ENCODE results near the gene ITGB3. TPM values are rescaled to one million over a fixed set of nuclear protein-coding genes. Genes with fewer than 3 reads are reported as not detected.

Gene ITGB3
- total RNA-seq, 1 experiment from 2014 or later, result 0.48 TPM

DNA sequence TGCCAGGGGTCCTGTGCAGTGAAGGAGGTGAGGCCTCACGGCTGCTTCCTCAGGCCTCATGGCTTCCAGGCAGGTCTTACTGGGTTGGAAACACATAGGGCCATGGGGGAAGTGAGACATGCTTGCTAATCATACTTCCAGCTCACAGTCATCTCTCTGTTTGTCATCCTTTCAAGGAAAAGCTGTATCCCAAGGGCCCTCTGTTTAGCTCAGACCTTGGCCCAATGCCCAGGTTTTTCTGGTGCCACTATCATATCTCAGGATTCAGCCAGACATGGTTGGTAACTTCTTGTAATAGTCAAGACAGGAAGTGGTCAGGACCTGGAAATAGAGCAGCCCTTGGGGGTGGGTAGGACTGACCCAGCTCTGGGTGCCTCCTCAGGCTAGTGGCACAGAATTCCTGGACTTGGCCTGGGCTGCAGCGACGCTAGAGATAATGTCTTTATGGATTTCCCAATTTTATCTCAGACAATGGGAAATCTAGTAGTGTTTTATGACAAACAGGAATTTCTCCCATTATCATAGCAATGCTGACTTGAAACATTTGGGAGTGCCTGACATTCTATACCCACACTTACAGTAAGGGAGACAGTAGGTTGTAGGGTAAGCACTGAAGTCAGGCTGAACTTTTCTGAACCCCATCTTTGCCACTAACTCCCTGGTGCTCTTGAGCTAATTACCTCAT is 13.5 kb upstream of the ITGB3 start:
- Histone ChIP-seq H3K9me3 (0 out of 2 replicates have a peak, but pooled peaks cover 3% of the 10 kb centered on the region), H3K27me3 (replicated peaks; ENCODE audit: control insufficient read depth, insufficient read depth, low read length) (0 out of 2 replicates have a peak, but pooled peaks cover 2% of the 10 kb centered on the region), H3K4me3 (ENCODE audit: low read depth, low read length) (no peak overlapping the region), H3K4me1 (no peaks in the 10 kb centered on the region), H3K36me3 (ENCODE audit: control insufficient read depth, insufficient read depth, low read length) (no peaks in the 10 kb centered on the region)
- TF ChIP-seq, protein P1, sequence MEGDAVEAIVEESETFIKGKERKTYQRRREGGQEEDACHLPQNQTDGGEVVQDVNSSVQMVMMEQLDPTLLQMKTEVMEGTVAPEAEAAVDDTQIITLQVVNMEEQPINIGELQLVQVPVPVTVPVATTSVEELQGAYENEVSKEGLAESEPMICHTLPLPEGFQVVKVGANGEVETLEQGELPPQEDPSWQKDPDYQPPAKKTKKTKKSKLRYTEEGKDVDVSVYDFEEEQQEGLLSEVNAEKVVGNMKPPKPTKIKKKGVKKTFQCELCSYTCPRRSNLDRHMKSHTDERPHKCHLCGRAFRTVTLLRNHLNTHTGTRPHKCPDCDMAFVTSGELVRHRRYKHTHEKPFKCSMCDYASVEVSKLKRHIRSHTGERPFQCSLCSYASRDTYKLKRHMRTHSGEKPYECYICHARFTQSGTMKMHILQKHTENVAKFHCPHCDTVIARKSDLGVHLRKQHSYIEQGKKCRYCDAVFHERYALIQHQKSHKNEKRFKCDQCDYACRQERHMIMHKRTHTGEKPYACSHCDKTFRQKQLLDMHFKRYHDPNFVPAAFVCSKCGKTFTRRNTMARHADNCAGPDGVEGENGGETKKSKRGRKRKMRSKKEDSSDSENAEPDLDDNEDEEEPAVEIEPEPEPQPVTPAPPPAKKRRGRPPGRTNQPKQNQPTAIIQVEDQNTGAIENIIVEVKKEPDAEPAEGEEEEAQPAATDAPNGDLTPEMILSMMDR (IDR thresholded peaks at IDR 0.05; ENCODE audit: insufficient read depth in 1 of 2, low read depth in 1 of 2, low read length in 1 of 2, severe bottlenecking in 1 of 2, unreplicated experiment in 1 of 2), result no peak
- H3K9me3 Mint-ChIP-seq (ENCODE audit: unreplicated experiment), result no peaks in the 10 kb centered on the region
- no peak overlapping the region for H3K4me3 Mint-ChIP-seq (ENCODE audit: unreplicated experiment)
- ChIA-PET CTCF (interaction anchor here (0.7 to 1.4 kb wide), 3 partner anchors 38 to 75 kb away, joined by 3 to 5 read pairs (median 3); no protein-coding TSS in a partner anchor), POLR2A (no interaction called here)
- no peaks in the 10 kb centered on the region for H3K4me1 Mint-ChIP-seq (ENCODE audit: low read depth, unreplicated experiment)
- no TSS peak for BruUV-seq (replicated peaks)
- H3K27ac Mint-ChIP-seq (ENCODE audit: unreplicated experiment), result no peak overlapping the region
- intact Hi-C loops (cut with micrococcal nuclease; ENCODE audit: unreplicated experiment), result no loop called here
- no peaks in the 10 kb centered on the region for H3K36me3 Mint-ChIP-seq (ENCODE audit: insufficient read depth, unreplicated experiment)
- H3K27me3 Mint-ChIP-seq (ENCODE audit: insufficient read depth, unreplicated experiment), result peaks cover 4% of the 10 kb centered on the region
- DNase-seq, result no peak

DNA sequence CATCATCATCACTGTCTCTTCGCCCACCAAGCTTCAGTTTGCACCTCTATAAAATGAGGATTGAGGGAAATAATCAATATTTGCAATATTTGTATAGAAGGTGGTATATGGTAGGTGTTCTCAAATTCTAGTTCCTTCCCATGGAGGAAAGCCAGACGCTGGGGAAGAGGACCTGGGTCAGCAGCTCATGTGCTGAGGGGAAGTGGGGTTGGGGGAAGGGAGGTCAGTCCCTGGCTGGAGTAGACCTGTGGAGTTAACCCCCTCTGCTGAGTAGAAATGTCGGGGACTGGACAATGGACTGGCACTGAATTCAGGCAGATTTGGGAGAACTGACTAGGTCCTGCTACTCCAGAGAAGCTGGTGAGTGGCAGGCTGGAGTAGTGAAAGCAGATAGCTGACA is 12.8 kb upstream of the ITGB3 start:
- DNase-seq, result no peak
- Histone ChIP-seq H3K36me3 (ENCODE audit: control insufficient read depth, insufficient read depth, low read length) (no peaks in the 10 kb centered on the region), H3K27me3 (replicated peaks; ENCODE audit: control insufficient read depth, insufficient read depth, low read length) (0 out of 2 replicates have a peak, but pooled peaks cover 2% of the 10 kb centered on the region), H3K4me3 (ENCODE audit: low read depth, low read length) (no peak overlapping the region), H3K9me3 (0 out of 2 replicates have a peak, but pooled peaks cover 3% of the 10 kb centered on the region), H3K4me1 (no peaks in the 10 kb centered on the region)
- peaks cover 4% of the 10 kb centered on the region for H3K27me3 Mint-ChIP-seq (ENCODE audit: insufficient read depth, unreplicated experiment)
- no peaks in the 10 kb centered on the region for H3K9me3 Mint-ChIP-seq (ENCODE audit: unreplicated experiment)
- POLR2A ChIA-PET, result no interaction called here
- no TSS peak for BruUV-seq (replicated peaks)
- H3K36me3 Mint-ChIP-seq (ENCODE audit: insufficient read depth, unreplicated experiment), result no peaks in the 10 kb centered on the region
- no peaks in the 10 kb centered on the region for H3K4me1 Mint-ChIP-seq (ENCODE audit: low read depth, unreplicated experiment)
- TF ChIP-seq, protein P1 (IDR thresholded peaks at IDR 0.05; ENCODE audit: insufficient read depth in 1 of 2, low read depth in 1 of 2, low read length in 1 of 2, severe bottlenecking in 1 of 2, unreplicated experiment in 1 of 2), result no peak
- no peak overlapping the region for H3K4me3 Mint-ChIP-seq (ENCODE audit: unreplicated experiment)
- intact Hi-C loops (cut with micrococcal nuclease; ENCODE audit: unreplicated experiment), result no loop called here
- H3K27ac Mint-ChIP-seq (ENCODE audit: unreplicated experiment), result no peak overlapping the region
- CTCF ChIA-PET, result interaction anchor here (0.9 to 1.4 kb wide), 2 partner anchors 39 to 75 kb away, joined by 3 to 5 read pairs; no protein-coding TSS in a partner anchor

DNA sequence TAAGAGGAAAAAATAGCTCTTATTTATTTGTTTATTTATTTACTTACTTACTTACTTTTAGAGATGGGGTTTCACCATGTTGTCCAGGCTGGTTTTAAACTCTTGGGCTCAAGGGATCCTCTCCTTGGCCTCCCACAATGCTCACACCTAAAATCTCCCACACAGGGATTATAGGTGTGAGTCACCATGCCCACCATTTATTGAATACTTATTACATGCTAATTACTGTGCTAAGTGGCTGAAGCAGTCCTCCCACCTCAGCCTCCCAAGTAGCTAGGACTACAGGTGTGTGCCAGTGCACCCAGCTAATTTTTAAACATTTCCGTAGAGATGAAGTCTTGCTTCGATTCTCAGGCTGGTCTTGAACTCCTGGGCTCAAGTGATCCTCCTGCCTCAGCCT is 11.0 kb upstream of the ITGB3 start:
- CTCF ChIA-PET, result no interaction called here
- Mint-ChIP-seq H3K36me3 (ENCODE audit: insufficient read depth, unreplicated experiment) (no peaks in the 10 kb centered on the region), H3K4me3 (ENCODE audit: unreplicated experiment) (no peak overlapping the region), H3K27me3 (ENCODE audit: insufficient read depth, unreplicated experiment) (peaks cover 4% of the 10 kb centered on the region), H3K4me1 (ENCODE audit: low read depth, unreplicated experiment) (no peaks in the 10 kb centered on the region), H3K9me3 (ENCODE audit: unreplicated experiment) (no peaks in the 10 kb centered on the region), H3K27ac (ENCODE audit: unreplicated experiment) (no peak overlapping the region)
- TF ChIP-seq, protein P1 (IDR thresholded peaks at IDR 0.05; ENCODE audit: insufficient read depth in 1 of 2, low read depth in 1 of 2, low read length in 1 of 2, severe bottlenecking in 1 of 2, unreplicated experiment in 1 of 2), result no peak
- H3K36me3 ChIP-seq (ENCODE audit: control insufficient read depth, insufficient read depth, low read length), result no peaks in the 10 kb centered on the region
- H3K4me3 ChIP-seq (ENCODE audit: low read depth, low read length), result no peak overlapping the region
- H3K27me3 ChIP-seq (replicated peaks; ENCODE audit: control insufficient read depth, insufficient read depth, low read length), result 0 out of 2 replicates have a peak, but pooled peaks cover 2% of the 10 kb centered on the region
- POLR2A ChIA-PET, result no interaction called here
- intact Hi-C loops (cut with micrococcal nuclease; ENCODE audit: unreplicated experiment), result no loop called here
- BruUV-seq (replicated peaks), result no TSS peak
- no peak for DNase-seq
- H3K9me3 ChIP-seq, result no peaks in the 10 kb centered on the region
- H3K4me1 ChIP-seq, result no peaks in the 10 kb centered on the region
